ENCODE data around the gene TEX13C. TPM values are rescaled to one million over a fixed set of nuclear protein-coding genes. Genes with fewer than 3 reads are reported as not detected.

Gene TEX13C
- total and polyA plus RNA-seq, 2 of the 8 experiments (the other 6 are each of a cell fraction or from before 2014, with no cell fraction given) = 0.03 to 0.09 TPM

- no peak for TF ChIP-seq PHF8 (conservative IDR thresholded peaks at IDR 0.05; ENCODE audit: low read depth, low read length)
- no peak for TF ChIP-seq MAX (IDR thresholded peaks at IDR 0.05)
- no peak for TF ChIP-seq CHD2 (IDR thresholded peaks at IDR 0.05; ENCODE audit: low read length)
Measured at GRCh38 chrX:125287282-125287681, 32.4 kb upstream of the TEX13C start (continued).

All from H1 (cell line).